GM12878 (cell line): Measurements from ENCODE around the gene TMEM232. TPM values are rescaled to one million over a fixed set of nuclear protein-coding genes. Genes with fewer than 3 reads are reported as not detected.

Experiments
- ATAC-seq: fragments of 200-7000 bp; cut with Tn5 transposase; 3 replicates; pipeline ENCODE4 v1.9.1; 2020; ENCODE audit warnings: mild to moderate bottlenecking, moderate library complexity
- BruUV-seq: library from RNA; stranded (reverse); fragments of 400-500 nt; replicated peaks from 2 replicates; lab custom pipeline; 2021; lab: Mats Ljungman, UMichigan
- CTCF ChIA-PET: fragments of 300-600 bp; sonication (Branson Sonifier 250); formaldehyde crosslinking; extraction: SDS; loops from one replicate; lab custom pipeline; 2021; ENCODE audit warnings: inconsistent platforms; lab: Yijun Ruan, JAX
- POLR2A ChIA-PET: fragments of 350-600 bp; formaldehyde crosslinking; extraction: SDS; loops from one replicate; lab custom pipeline; 2021; ENCODE audit warnings: inconsistent platforms; lab: Charles Lee
- RAD21 ChIA-PET: fragments of 300-600 bp; sonication (Branson Sonifier 250); formaldehyde crosslinking; loops from one replicate; lab custom pipeline; 2023; ENCODE audit warnings: antibody characterized with exemption; ENCODE audit not compliant: unreplicated experiment; lab: Charles Lee
- SMC1A ChIA-PET: fragments of 300-600 bp; sonication (Branson Sonifier 250); formaldehyde crosslinking; loops from one replicate; lab custom pipeline; 2023; ENCODE audit not compliant: unreplicated experiment, uncharacterized antibody; lab: Charles Lee
- DNase-seq: peaks from one replicate; pipeline ENCODE4 v3.0.0-alpha.2; 2011; ENCODE audit warnings: low read depth, low spot score
- FAIRE-seq: peaks from 3 replicates; lab custom pipeline; 2011; peaks lifted over from hg19 to GRCh38; lab: Jason Lieb, UNC
- H2AFZ ChIP-seq: 2 replicates; pipeline ENCODE4 v1.6.0; 2011; ENCODE audit warnings: low read depth, low read length, control low read depth; ENCODE audit not compliant: control insufficient read depth
- H3K27ac ChIP-seq: 2 replicates; pipeline ENCODE4 v1.5.1; 2011; ENCODE audit warnings: control low read depth; ENCODE audit not compliant: control insufficient read depth, insufficient read depth
- H3K27me3 ChIP-seq, 2 experiments: replicated peaks in 1 of 2; 2 replicates each; pipeline versions ENCODE4 v1.6.0 to v1.6.1; 2011; ENCODE audit warnings: low read length in 1 of 2; ENCODE audit not compliant: control insufficient read depth in 2 of 2, insufficient read depth in 2 of 2
- H3K36me3 ChIP-seq, 2 experiments: 2 replicates each; pipeline ENCODE4 v1.5.1; 2011; ENCODE audit warnings: low read length in 1 of 2; ENCODE audit not compliant: control insufficient read depth in 2 of 2, insufficient read depth in 2 of 2
- H3K4me1 ChIP-seq: 2 replicates; pipeline ENCODE4 v1.6.1; 2011; ENCODE audit warnings: mild to moderate bottlenecking, low read length, moderate library complexity, mixed read lengths; ENCODE audit not compliant: control insufficient read depth, insufficient read depth
- H3K4me2 ChIP-seq: 2 replicates; pipeline ENCODE4 v1.6.0; 2011; ENCODE audit warnings: control low read depth; ENCODE audit not compliant: control insufficient read depth, insufficient read depth
- H3K4me3 ChIP-seq: fragments of 200-600 bp; sonication (generic); 2 replicates; pipeline ENCODE4 v1.5.1; 2016
- H3K79me2 ChIP-seq: 2 replicates; pipeline ENCODE4 v1.6.0; 2011; ENCODE audit warnings: low read length; ENCODE audit not compliant: control insufficient read depth, insufficient read depth
- H3K9ac ChIP-seq: 2 replicates; pipeline ENCODE4 v1.8.0; 2011; ENCODE audit warnings: low read length, control low read depth, mixed read lengths; ENCODE audit not compliant: control insufficient read depth, insufficient read depth
- H3K9me3 ChIP-seq: replicated peaks from 3 replicates; pipeline ENCODE4 v1.5.1; 2011; ENCODE audit warnings: mild to moderate bottlenecking, low read length; ENCODE audit not compliant: control insufficient read depth, insufficient read depth
- H4K20me1 ChIP-seq: 2 replicates; pipeline ENCODE4 v1.6.0; 2011; ENCODE audit not compliant: control insufficient read depth, insufficient read depth
- BCL3 ChIP-seq: IDR thresholded peaks from 2 replicates; pipeline ENCODE4 v1.6.1; 2011; ENCODE audit warnings: borderline replicate concordance, low read depth, mild to moderate bottlenecking, moderate library complexity, low read length; ENCODE audit not compliant: insufficient read depth, poor library complexity, severe bottlenecking
- CHD1 ChIP-seq: IDR thresholded peaks from 2 replicates; pipeline ENCODE4 v1.6.1; 2012; ENCODE audit warnings: low read depth, low read length, improper control_type of control experiment
- E2F8 ChIP-seq: fragments of 450-650 bp; IDR thresholded peaks from 2 replicates; pipeline ENCODE4 v1.6.1; 2018; ENCODE audit warnings: mild to moderate bottlenecking, low read depth, moderate library complexity; ENCODE audit not compliant: partially characterized antibody
- FOXM1 ChIP-seq: IDR thresholded peaks from 2 replicates; pipeline ENCODE4 v1.6.1; 2012; ENCODE audit warnings: low read depth, mild to moderate bottlenecking, inconsistent platforms, low read length, moderate library complexity
- GATAD2B ChIP-seq: fragments of 450-650 bp; conservative IDR thresholded peaks from 2 replicates; pipeline ENCODE4 v1.6.1; 2017; ENCODE audit warnings: low read depth, mild to moderate bottlenecking, moderate library complexity
- ZNF384 ChIP-seq: IDR thresholded peaks from 2 replicates; pipeline ENCODE4 v1.6.1; 2012; ENCODE audit warnings: low read depth, mild to moderate bottlenecking, low read length, improper control_type of control experiment, borderline replicate concordance
- WGBS: methylation state at CpG from one replicate; pipeline ENCODE4 v1.1.6; 2016; ENCODE audit warnings: low lambda C conversion rate; ENCODE audit not compliant: insufficient replicate concordance, insufficient coverage; ENCODE audit errors: missing lambda C conversion rate; 5-methylcytosine and 5-hydroxymethylcytosine counted together
- in situ Hi-C: fragments of 300-500 bp; cut with MboI; formaldehyde crosslinking; loops from 9 replicates; pipeline ENCODE4 v1.14.3; 2018; ENCODE audit warnings: mixed read lengths
- intact Hi-C: fragments of 100-400 bp; cut with micrococcal nuclease; formaldehyde crosslinking; loops from one replicate; pipeline ENCODE4 v1.14.2; 2022; ENCODE audit not compliant: unreplicated experiment
- polyA plus RNA-seq, 11 experiments: library from polyadenylated mRNA; depleted of rRNA in 4 of 11; unstranded in 6 of 11; stranded (reverse) in 5 of 11; fragments of >200 nt; fragmentation: Nextera tagmentation in 4 of 11; fragmentation: Illumina TruSeq in 1 of 11; extraction: Ambion mirVana in 4 of 11; extraction: Trizol in 1 of 11; gene quantifications; 1 replicate in 1 of 11; 2 replicates in 10 of 11; pipeline versions ENCODE4 v1.2.1 to v1.2.3, GENCODE V29; 2011 to 2016; ENCODE audit warnings: inconsistent platforms in 2 of 11, missing spikeins in 2 of 11, low read depth in 1 of 11
- total RNA-seq, 4 experiments: library from RNA; depleted of rRNA in 3 of 4; stranded (reverse); fragments of >200 nt in 3 of 4; fragmentation: Illumina TruSeq in 1 of 4; extraction: Trizol in 1 of 4; gene quantifications; 2 replicates each; pipeline versions ENCODE4 v1.2.1 to v1.2.3, GENCODE V29; 2013 to 2021
- TF ChIP-seq, protein P1 (sequence below): fragments of 450-650 bp; IDR thresholded peaks from 2 replicates; pipeline ENCODE4 v1.6.1; 2017; ENCODE audit warnings: mild to moderate bottlenecking, low read depth, inconsistent platforms; ENCODE audit not compliant: poor library complexity, severe bottlenecking

TMEM232 gene
- total and polyA plus RNA-seq, 10 of the 15 experiments (the other 5 are each of a cell fraction or from before 2014, with no cell fraction given) = 0.29 to 1.3 (median 0.91) TPM

- ChIA-PET POLR2A (interaction anchor here (0.7 kb wide), 1 partner anchor 187 kb away, joined by 4 read pairs; no protein-coding TSS in a partner anchor), CTCF (no interaction called here), SMC1A (no interaction called here), RAD21 (interaction anchor here (0.6 kb wide), 1 partner anchor 15 kb away, joined by 3 read pairs; no protein-coding TSS in a partner anchor)
- TF ChIP-seq, protein P1, sequence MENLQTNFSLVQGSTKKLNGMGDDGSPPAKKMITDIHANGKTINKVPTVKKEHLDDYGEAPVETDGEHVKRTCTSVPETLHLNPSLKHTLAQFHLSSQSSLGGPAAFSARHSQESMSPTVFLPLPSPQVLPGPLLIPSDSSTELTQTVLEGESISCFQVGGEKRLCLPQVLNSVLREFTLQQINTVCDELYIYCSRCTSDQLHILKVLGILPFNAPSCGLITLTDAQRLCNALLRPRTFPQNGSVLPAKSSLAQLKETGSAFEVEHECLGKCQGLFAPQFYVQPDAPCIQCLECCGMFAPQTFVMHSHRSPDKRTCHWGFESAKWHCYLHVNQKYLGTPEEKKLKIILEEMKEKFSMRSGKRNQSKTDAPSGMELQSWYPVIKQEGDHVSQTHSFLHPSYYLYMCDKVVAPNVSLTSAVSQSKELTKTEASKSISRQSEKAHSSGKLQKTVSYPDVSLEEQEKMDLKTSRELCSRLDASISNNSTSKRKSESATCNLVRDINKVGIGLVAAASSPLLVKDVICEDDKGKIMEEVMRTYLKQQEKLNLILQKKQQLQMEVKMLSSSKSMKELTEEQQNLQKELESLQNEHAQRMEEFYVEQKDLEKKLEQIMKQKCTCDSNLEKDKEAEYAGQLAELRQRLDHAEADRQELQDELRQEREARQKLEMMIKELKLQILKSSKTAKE = no peak
- TF ChIP-seq E2F8 = no peak
- no peak for TF ChIP-seq CHD1
- no peak for TF ChIP-seq FOXM1
- no peak for TF ChIP-seq GATAD2B
- no peak for TF ChIP-seq ZNF384
- TF ChIP-seq BCL3 = no peak
- Histone ChIP-seq H3K36me3 (no peaks in the 10 kb centered on the region), H3K79me2 (no peaks in the 10 kb centered on the region), H4K20me1 (no peaks in the 10 kb centered on the region), H2AFZ (no peak overlapping the region), H3K4me1 (no peaks in the 10 kb centered on the region), H3K4me2 (no peak overlapping the region), H3K9me3 (no peaks in the 10 kb centered on the region), H3K27ac (no peak overlapping the region), H3K27me3 (no peaks in the 10 kb centered on the region), H3K9ac (no peak overlapping the region), H3K4me3 (no peak overlapping the region)
- no peak for DNase-seq
- intact Hi-C loops (no loop called here), in situ Hi-C loops (no loop called here)
- no peak for ATAC-seq
- FAIRE-seq = no peak
- WGBS = 3% methylated on average over 1 of the region's 1 CpG
- BruUV-seq = no TSS peak
These were observed 181.9 kb downstream of the TMEM232 start for GRCh38 chr5:110544603-110545002.
